Measurements from ENCODE around the gene C1QTNF2. TPM values are rescaled to one million over a fixed set of nuclear protein-coding genes. Genes with fewer than 3 reads are reported as not detected.

C1QTNF2 gene
- total RNA-seq, 2 donors from 2014 or later: not detected

DNA sequence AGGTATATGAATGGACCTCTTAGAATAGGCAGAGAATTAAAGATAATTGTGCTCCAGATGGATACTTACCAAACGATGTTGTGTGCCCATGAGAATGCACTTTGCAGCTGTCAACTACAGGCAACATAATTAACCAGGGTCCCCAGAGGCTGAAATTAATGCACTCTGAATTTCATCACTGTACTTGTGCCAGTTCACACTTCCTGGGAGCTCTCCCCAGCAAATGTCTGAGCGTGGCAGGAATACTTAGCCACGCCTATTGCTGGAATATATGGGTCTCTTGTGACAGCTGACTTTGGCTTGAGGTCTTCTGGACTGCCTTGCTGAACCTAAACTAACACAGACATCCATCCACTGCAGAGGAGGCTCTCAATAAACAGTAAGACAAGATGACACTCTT, 11.9 kb upstream of the C1QTNF2 start:
- H3K4me1 Mint-ChIP-seq: peaks cover 2% of the 10 kb centered on the region
- Histone ChIP-seq H3K27ac (ENCODE audit: low read depth, low read length) (no peak overlapping the region), H3K4me1 (ENCODE audit: control insufficient read depth, insufficient read depth, low read length) (no peaks in the 10 kb centered on the region), H3K9ac (ENCODE audit: extremely low read depth, low read length, poor library complexity, severe bottlenecking) (no peak overlapping the region), H3K36me3 (ENCODE audit: control insufficient read depth, insufficient read depth, low read length) (no peaks in the 10 kb centered on the region), H3K4me3 (ENCODE audit: low read length) (no peak overlapping the region), H3K27me3 (ENCODE audit: control insufficient read depth, insufficient read depth, low read length, poor library complexity, severe bottlenecking) (peaks cover 6% of the 10 kb centered on the region), H3K9me3 (ENCODE audit: control insufficient read depth, low read length) (peaks cover 11% of the 10 kb centered on the region)
- H3K36me3 Mint-ChIP-seq (ENCODE audit: low read depth): no peaks in the 10 kb centered on the region
- TF ChIP-seq, protein P1, sequence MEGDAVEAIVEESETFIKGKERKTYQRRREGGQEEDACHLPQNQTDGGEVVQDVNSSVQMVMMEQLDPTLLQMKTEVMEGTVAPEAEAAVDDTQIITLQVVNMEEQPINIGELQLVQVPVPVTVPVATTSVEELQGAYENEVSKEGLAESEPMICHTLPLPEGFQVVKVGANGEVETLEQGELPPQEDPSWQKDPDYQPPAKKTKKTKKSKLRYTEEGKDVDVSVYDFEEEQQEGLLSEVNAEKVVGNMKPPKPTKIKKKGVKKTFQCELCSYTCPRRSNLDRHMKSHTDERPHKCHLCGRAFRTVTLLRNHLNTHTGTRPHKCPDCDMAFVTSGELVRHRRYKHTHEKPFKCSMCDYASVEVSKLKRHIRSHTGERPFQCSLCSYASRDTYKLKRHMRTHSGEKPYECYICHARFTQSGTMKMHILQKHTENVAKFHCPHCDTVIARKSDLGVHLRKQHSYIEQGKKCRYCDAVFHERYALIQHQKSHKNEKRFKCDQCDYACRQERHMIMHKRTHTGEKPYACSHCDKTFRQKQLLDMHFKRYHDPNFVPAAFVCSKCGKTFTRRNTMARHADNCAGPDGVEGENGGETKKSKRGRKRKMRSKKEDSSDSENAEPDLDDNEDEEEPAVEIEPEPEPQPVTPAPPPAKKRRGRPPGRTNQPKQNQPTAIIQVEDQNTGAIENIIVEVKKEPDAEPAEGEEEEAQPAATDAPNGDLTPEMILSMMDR (conservative IDR thresholded peaks at IDR 0.05): no peak
- peaks cover 5% of the 10 kb centered on the region for H3K27me3 Mint-ChIP-seq (ENCODE audit: insufficient read depth)
- H3K4me3 Mint-ChIP-seq: no peak overlapping the region
- no peak overlapping the region for H3K27ac Mint-ChIP-seq
- 83 to 89% methylated on average over 3 of the region's 3 CpGs for WGBS, 2 experiments (ENCODE audit: insufficient coverage in 1 of 2, insufficient read length in 1 of 2)
- peaks cover 7% of the 10 kb centered on the region for H3K9me3 Mint-ChIP-seq
- no peak for DNase-seq

- Mint-ChIP-seq H3K27ac (no peak overlapping the region), H3K4me1 (peaks cover 2% of the 10 kb centered on the region), H3K9me3 (no peaks in the 10 kb centered on the region), H3K27me3 (ENCODE audit: insufficient read depth) (peaks cover 12% of the 10 kb centered on the region), H3K4me3 (no peak overlapping the region), H3K36me3 (ENCODE audit: low read depth) (no peaks in the 10 kb centered on the region)
- no peaks in the 10 kb centered on the region for H3K9me3 ChIP-seq (ENCODE audit: control insufficient read depth, low read length)
- no peak overlapping the region for H3K9ac ChIP-seq (ENCODE audit: extremely low read depth, low read length, poor library complexity, severe bottlenecking)
- no peaks in the 10 kb centered on the region for H3K4me1 ChIP-seq (ENCODE audit: control insufficient read depth, insufficient read depth, low read length)
- DNase-seq: no peak
- H3K27me3 ChIP-seq (ENCODE audit: control insufficient read depth, insufficient read depth, low read length, poor library complexity, severe bottlenecking): peaks cover 11% of the 10 kb centered on the region
- H3K36me3 ChIP-seq (ENCODE audit: control insufficient read depth, insufficient read depth, low read length): no peaks in the 10 kb centered on the region
- TF ChIP-seq, protein P1 (conservative IDR thresholded peaks at IDR 0.05): no peak
- H3K27ac ChIP-seq (ENCODE audit: low read depth, low read length): no peak overlapping the region
- 74 to 80% methylated on average over 1 to 2 of the region's 2 CpGs for WGBS, 2 experiments (ENCODE audit: insufficient coverage in 1 of 2, insufficient read length in 1 of 2)
- H3K4me3 ChIP-seq (ENCODE audit: low read length): no peak overlapping the region
These were observed 9.6 kb upstream of the C1QTNF2 start for GRCh38 chr5:160380041-160380440.

- H3K27me3 ChIP-seq (ENCODE audit: control insufficient read depth, insufficient read depth, low read length, poor library complexity, severe bottlenecking): peaks cover 16% of the 10 kb centered on the region
- TF ChIP-seq, protein P1 (conservative IDR thresholded peaks at IDR 0.05): no peak
- no peaks in the 10 kb centered on the region for H3K36me3 Mint-ChIP-seq (ENCODE audit: low read depth)
- no peaks in the 10 kb centered on the region for H3K4me1 ChIP-seq (ENCODE audit: control insufficient read depth, insufficient read depth, low read length)
- H3K27me3 Mint-ChIP-seq (ENCODE audit: insufficient read depth): peaks cover 17% of the 10 kb centered on the region
- H3K9me3 Mint-ChIP-seq: no peaks in the 10 kb centered on the region
- H3K4me1 Mint-ChIP-seq: peaks cover 2% of the 10 kb centered on the region
- H3K27ac ChIP-seq (ENCODE audit: low read depth, low read length): no peak overlapping the region
- H3K4me3 ChIP-seq (ENCODE audit: low read length): no peak overlapping the region
- H3K9me3 ChIP-seq (ENCODE audit: control insufficient read depth, low read length): no peaks in the 10 kb centered on the region
- H3K9ac ChIP-seq (ENCODE audit: extremely low read depth, low read length, poor library complexity, severe bottlenecking): no peak overlapping the region
- no peak for DNase-seq
- H3K36me3 ChIP-seq (ENCODE audit: control insufficient read depth, insufficient read depth, low read length): no peaks in the 10 kb centered on the region
- H3K4me3 Mint-ChIP-seq: no peak overlapping the region
- WGBS, 2 experiments (ENCODE audit: insufficient coverage in 1 of 2, insufficient read length in 1 of 2): 67 to 84% methylated on average over 4 of the region's 4 CpGs
- H3K27ac Mint-ChIP-seq: no peak overlapping the region
These were observed 9.1 kb upstream of the C1QTNF2 start for GRCh38 chr5:160379511-160379910.

Measured in endodermal cell (in vitro differentiated cells).